ENCODE measurements around the gene SIVA1. TPM values are rescaled to one million over a fixed set of nuclear protein-coding genes. Genes with fewer than 3 reads are reported as not detected.

SIVA1 gene
- total and polyA plus RNA-seq, 2 donors (not counting 1 experiment from before 2014, with no cell fraction given) = 50.7 to 123 TPM

- H4K20me1 ChIP-seq (ENCODE audit: control insufficient read depth, insufficient read depth, low read length, poor library complexity, severe bottlenecking) = no peaks in the 10 kb centered on the region
- Mint-ChIP-seq H3K27ac (no peak overlapping the region), H3K27me3 (peaks cover 8% of the 10 kb centered on the region), H3K9me3 (ENCODE audit: insufficient read depth) (no peaks in the 10 kb centered on the region), H3K4me3 (peak overlapping the region; percentile 73), H3K4me1 (peaks cover 3% of the 10 kb centered on the region)
- CTCF ChIA-PET = interaction anchor here (0.8 to 3.6 kb wide), 5 partner anchors 16 to 59 kb away, joined by 3 to 12 read pairs (median 3); partner anchors contain the start of gene SIVA1
- peak overlapping the region; percentile 84 for H2AFZ ChIP-seq (ENCODE audit: insufficient read depth, low read depth, low read length, poor library complexity, severe bottlenecking)
- peaks cover 0 to 9% (median 3%) of the 10 kb centered on the region in 4 experiments for H3K27me3 ChIP-seq (replicated peaks in 1 of 4; ENCODE audit: control extremely low read depth in 1 of 4, control insufficient read depth in 3 of 4, insufficient read depth in 4 of 4, low read length in 3 of 4)
- H3K79me2 ChIP-seq (ENCODE audit: control insufficient read depth, insufficient read depth, low read length) = no peaks in the 10 kb centered on the region
- 8% methylated on average over 24 of the region's 27 CpGs for WGBS (ENCODE audit: insufficient coverage)
- peaks cover 6 to 10% of the 10 kb centered on the region in 2 donors for H3K4me1 ChIP-seq (ENCODE audit: control insufficient read depth in 2 of 2, insufficient read depth in 2 of 2, low read length in 2 of 2)
- H3K36me3 ChIP-seq (replicated peaks in 1 of 2; ENCODE audit: control extremely low read depth in 1 of 2, control insufficient read depth in 1 of 2, extremely low read depth in 1 of 2, insufficient read depth in 2 of 2, low read length in 1 of 2) = peaks cover 0 to 3% of the 10 kb centered on the region in 2 experiments
- H3K9me3 ChIP-seq (ENCODE audit: control extremely low read depth in 1 of 3, control insufficient read depth in 2 of 3, insufficient read depth in 1 of 3, low read length in 2 of 3) = no peaks in the 10 kb centered on the region
- H3K27ac ChIP-seq (ENCODE audit: low read length in 2 of 2) = no peak overlapping the region
- H3K9ac ChIP-seq (ENCODE audit: low read length) = peak overlapping the region; percentile 74
- TF ChIP-seq EZH2 (IDR thresholded peaks at IDR 0.05; ENCODE audit: borderline replicate concordance, insufficient read depth, low read depth, low read length, poor library complexity, severe bottlenecking) = no peak
- TF ChIP-seq, protein P1, sequence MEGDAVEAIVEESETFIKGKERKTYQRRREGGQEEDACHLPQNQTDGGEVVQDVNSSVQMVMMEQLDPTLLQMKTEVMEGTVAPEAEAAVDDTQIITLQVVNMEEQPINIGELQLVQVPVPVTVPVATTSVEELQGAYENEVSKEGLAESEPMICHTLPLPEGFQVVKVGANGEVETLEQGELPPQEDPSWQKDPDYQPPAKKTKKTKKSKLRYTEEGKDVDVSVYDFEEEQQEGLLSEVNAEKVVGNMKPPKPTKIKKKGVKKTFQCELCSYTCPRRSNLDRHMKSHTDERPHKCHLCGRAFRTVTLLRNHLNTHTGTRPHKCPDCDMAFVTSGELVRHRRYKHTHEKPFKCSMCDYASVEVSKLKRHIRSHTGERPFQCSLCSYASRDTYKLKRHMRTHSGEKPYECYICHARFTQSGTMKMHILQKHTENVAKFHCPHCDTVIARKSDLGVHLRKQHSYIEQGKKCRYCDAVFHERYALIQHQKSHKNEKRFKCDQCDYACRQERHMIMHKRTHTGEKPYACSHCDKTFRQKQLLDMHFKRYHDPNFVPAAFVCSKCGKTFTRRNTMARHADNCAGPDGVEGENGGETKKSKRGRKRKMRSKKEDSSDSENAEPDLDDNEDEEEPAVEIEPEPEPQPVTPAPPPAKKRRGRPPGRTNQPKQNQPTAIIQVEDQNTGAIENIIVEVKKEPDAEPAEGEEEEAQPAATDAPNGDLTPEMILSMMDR (IDR thresholded peaks at IDR 0.05) = no peak
- intact Hi-C loops (cut with micrococcal nuclease) = loop anchor here (1.0 kb wide), 1 partner anchor 28 kb away; no protein-coding TSS in a partner anchor
- POLR2A ChIA-PET = interaction anchor here (0.8 kb wide), 1 partner anchor 28 kb away, joined by 6 read pairs; the partner anchor contains the start of gene SIVA1
- H3K4me3 ChIP-seq (ENCODE audit: control extremely low read depth in 1 of 5, extremely low read depth in 1 of 5, insufficient read depth in 1 of 5, low read depth in 2 of 5, low read length in 4 of 5) = peak overlapping the region in 3 of 5 experiments; percentile 60 to 79 (median 64)
- H3K4me2 ChIP-seq (replicated peaks; ENCODE audit: low read depth, low read length, poor library complexity, severe bottlenecking) = peak overlapping the region; percentile 97
- ATAC-seq (ENCODE audit: low read depth) = no peak
- DNase-seq = peak; percentile 43
Measured at GRCh38 chr14:104724407-104724980, 28.5 kb upstream of the SIVA1 start.
